GM18907 (cell line): Measurements from ENCODE around the gene DLX2.
A peak's percentile ranks its signal among the peaks of the same experiment; 100 is the strongest.
"Not testable (repeated sequence)": the region's sequence is repeated elsewhere in the genome, so short reads cannot be mapped to it uniquely, and the experiment has no call there.

Experiments used
- ATAC-seq: cut with Tn5 transposase; IDR thresholded peaks from one replicate; pipeline ENCODE4 v1.9.1; 2021; ENCODE audit warnings: mild to moderate bottlenecking, moderate library complexity; ENCODE audit not compliant: unreplicated experiment

Gene DLX2

GRCh38 chr2:172102391-172103359, at the start of gene DLX2:
Gene DLX2 (minus strand): TSS chr2:172102900. CDS start chr2:172102538, 362 bp downstream.
- peak; percentile 79 for ATAC-seq

DNA sequence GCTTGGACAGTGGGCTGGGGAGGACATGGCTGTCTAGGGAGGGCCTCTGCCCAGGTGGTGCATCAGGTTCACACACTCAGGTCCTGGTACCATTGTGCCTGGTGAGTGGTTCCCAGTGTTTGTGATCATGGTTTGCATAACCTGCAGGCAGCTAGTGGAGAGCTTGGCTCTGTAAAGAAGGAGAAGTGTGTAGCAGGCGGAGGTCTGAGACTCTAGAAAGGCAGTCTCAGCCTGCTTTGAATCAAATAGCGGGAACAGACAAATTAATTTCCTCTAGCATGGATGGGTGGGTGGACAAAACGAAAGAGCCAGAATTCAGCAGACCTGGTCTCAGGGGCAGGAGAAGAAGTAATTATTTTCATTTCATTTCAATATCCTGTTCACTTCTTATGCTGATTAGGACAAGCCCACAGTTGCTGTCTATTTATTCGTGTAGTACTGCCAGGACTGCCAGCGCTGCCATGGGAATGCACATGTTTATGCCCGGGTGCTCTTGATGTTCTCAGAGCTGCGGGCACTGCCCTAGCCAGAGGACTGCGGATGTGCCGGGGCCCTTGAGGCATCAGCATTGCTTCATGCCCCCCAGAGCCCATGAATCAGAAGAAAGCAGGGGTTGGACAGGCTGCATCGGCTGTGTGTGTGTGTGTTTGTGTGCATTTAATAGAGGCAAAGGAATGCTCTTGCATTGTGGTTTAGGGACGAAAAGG, 45.4 kb upstream of the DLX2 start:
- no peak for ATAC-seq

- ATAC-seq = no peak
Measured at GRCh38 chr2:172143817-172144216, 41.1 kb upstream of the DLX2 start.

DNA sequence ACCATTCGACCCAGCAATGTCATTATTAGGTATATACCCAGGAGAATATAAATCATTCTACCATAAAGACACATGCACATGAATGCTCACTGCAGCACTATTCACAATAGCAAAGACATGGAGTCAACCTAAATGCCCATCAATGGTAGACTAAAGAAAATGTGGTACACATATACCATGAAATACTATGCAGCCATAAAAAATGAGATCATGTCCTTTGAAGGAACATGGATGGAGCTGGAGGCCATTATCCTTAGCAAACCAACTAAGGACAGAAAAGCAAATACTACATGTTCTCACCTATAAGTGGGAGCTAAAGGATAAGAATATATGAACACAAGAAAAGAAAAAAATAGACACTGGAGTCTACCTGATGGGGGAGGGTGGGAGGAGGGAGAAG, 36.0 kb upstream of the DLX2 start:
- not testable (repeated sequence) for ATAC-seq

- no peak for ATAC-seq
Measured at GRCh38 chr2:172137943-172138342, 35.2 kb upstream of the DLX2 start.

DNA sequence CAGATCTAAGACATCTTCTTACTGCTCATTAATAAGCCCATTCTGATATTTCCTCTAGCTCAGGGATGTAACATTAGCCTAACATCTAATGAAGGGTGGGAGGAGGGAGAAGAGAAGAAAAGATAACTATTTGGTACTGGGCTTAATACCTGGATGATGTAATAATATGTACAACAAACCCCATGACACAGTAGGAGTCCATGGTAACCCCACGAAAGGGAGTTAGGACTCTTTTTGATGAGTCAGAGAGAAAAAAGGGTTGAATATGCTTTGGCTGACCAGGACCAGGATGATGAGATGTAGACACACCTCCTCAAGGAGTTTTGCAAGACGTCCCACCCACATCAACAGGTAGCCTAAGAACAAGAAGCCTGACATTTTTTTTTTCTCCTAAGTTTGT, 34.4 kb upstream of the DLX2 start:
- ATAC-seq = no peak

DNA sequence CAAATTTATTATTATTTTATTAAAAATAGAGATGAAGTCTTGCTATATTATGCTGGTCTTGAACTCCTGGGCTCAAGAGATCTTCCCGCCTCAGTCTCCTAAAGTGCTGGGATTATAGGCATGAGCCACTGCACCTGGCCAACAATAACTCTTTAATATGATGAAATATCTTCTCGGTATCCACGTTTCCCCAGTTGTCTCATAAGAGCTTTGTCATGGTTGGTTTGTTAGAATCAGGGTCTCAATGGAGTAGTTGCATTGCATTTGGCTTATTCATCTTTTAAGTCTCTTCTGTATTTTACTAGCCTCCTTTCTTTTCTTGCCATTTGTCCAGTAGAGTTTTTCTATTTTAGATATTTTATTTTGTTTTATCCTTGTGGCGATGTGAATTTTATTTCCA, 32.7 kb upstream of the DLX2 start:
- no peak for ATAC-seq

DNA sequence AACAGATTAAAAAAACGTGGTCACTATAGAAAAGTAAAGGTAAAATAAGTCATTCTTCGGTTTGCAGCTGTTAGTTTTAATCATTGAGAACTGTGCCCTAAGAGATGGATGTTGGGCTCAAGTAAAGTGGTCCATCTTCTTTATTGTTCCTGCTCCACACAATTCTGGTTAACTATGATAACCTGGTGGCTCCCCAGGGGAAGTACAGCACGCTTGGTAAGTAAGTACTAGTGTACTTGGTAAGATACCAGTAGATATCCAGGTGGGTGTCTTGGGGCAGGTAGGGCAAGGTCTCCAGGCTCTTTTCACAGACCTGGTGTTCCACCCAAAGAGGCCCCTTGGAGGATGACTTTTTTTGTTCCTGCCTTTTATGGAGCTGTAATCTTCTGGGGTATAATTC, 31.6 kb upstream of the DLX2 start:
- ATAC-seq = no peak

DNA sequence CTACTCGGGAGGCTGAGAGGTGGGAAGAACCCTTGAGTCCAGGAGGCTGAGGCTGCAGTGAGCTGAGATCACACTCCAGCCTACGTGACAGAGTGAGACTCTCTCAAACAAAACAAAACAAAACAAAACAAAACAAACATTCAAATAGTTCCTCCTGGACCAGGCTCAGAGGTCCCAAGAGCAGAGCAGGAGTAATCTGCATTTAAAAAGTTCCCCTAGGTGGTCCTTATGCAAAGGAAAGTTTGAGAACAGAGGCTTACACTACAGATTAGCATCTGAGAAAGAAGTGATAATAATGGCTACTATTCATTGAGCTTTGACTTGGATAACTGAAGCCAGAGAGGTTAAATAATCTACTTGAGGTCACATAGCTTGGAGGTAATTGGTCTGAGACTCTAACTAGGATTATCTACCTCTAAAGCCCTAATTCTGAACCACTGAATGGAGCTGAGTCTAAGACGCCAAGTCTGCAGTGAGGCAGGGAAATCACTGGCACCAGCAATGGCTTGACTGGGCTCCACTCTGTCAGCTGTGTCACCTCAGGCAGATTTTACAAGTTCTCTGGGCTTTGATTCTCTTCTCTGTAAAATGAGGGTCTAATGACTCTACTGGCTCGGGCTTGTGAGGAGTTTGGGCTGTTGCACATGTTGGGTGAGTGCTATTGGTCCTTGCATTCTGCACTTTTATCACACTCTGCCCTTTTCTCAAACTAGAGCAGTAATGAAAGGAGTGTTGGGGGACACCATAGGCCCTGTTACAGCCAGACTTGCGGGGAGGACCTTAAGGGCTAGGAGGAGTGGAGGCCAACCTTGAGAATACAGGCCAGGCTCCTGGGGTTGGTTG, 29.2 kb upstream of the DLX2 start:
- no peak for ATAC-seq

GRCh38 chr2:172129404-172129803, 26.7 kb upstream of the DLX2 start:
- no peak for ATAC-seq

DNA sequence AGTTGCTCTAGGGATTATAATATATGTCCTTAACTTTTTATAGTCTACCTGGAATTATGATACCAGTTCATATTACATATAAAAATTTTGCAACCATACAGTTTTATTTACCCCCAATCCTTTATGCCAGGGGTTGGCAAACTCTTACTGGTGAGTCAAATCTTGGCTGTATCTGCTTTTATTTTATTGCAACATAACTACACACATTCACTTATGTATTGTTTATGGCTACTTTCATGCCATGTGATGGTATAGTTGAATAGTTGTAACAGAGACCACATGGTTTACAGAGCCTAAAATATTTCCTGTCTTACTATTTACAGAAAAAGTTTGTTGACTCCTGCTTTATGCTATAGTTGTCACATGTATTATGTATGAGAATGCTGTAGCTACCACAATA, 25.8 kb upstream of the DLX2 start:
- no peak for ATAC-seq

DNA sequence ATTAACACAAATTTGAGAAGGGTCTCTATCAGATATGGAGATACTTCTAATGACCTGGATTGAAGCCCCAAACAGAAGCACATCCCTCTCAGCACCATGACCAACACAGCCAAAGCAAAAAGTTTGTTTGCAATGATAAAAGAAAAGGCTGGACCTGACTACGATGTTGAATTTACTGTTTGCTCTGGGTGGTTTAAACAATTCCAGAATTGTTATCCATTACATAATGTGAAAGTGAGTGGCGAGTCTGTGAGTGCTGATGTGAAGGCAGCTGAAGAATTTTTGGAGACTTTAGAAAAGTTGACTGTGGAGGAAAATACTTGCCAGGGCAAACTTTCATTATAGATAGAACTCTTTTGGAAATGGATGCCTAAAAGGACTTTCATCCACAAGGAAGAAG, 17.4 kb upstream of the DLX2 start:
- ATAC-seq = no peak

GRCh38 chr2:172119089-172119488, 16.4 kb upstream of the DLX2 start:
- ATAC-seq = no peak

- ATAC-seq = no peak
Measured at GRCh38 chr2:172116107-172116506, 13.4 kb upstream of the DLX2 start.

DNA sequence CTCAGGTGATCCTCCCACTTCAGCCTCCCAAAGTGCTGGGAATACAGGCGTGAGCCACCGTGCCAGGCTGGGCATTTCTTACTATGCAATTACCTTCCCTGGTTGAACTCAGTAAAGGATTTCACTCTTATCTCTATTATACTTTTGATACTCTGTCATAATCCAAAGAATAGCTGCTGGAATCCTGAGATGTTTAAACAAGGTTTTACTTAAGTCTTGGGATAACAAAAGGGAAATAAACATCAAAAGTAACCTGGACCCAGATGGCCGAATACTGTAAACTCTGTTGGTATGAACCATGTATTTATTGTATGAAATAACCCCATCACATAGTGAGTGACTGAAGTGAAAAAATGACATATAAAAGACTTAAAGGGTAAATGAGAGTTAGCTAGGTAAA, 11.9 kb upstream of the DLX2 start:
- ATAC-seq = no peak

DNA sequence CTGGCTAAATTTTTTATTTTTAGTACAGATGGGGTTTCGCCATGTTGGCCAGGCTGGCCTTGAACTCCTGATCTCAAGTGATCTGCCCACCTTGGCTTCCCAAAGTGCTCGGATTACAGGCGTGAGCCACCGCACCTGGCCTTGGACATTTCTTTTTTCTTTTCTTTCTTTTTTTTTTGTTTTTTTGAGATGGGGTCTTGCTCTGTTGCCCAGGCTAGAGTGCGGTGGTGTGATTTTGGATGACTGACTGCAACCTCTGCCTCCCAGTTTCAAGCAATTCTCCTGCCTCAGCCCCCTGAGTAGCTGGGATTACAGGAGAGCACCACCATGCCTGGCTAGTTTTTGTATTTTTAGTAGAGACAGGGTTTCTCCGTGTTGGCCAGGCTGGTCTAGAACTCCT, 11.5 kb upstream of the DLX2 start:
- not testable (repeated sequence) for ATAC-seq

DNA sequence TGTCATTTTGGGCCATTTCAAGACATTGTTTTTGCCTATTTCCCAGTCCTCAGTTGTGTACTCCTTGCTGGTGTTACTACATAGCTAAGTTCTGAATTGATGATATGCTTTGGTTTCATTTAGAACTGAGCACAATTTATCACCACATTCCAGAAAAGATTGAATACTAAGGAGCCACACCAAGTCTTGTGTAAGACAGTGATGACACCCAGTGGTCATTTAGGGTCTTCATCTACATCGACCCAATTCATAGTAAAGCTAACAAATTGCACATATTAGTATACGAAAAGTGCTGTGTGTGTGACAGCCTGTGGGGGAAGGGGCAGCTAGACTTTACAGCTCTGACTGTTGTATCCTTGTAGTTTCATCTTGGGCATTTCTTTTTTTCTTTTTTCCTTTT, 10.9 kb upstream of the DLX2 start:
- no peak for ATAC-seq

- no peak for ATAC-seq
Measured at GRCh38 chr2:172109988-172110811, 7.5 kb upstream of the DLX2 start.

- ATAC-seq = no peak
Measured at GRCh38 chr2:172109256-172109987, 6.7 kb upstream of the DLX2 start.

DNA sequence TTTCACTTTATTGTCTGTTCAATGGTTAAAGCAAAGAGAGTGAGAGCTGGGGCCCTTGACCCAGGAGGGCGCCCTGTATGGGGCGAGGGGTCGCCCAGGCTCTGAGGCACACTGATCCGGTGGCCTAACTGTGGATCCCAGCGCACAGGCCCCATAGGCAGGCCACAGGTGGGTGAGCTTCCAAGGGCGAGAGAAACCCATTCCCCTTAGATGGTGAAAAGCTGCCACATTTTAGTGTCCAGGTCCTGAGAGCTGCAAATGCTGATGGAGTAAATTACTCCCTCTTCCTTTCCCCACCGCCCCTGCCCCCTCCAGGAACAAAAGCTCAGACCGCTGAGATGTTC, 5.9 kb upstream of the DLX2 start:
- no peak for ATAC-seq
